Left ventricle myocardium inferior (tissue), 1 donor: ENCODE results near the gene CABCOCO1. TPM values are rescaled to one million over a fixed set of nuclear protein-coding genes. Genes with fewer than 3 reads are reported as not detected.

Source experiments
- DNase-seq: peaks from one replicate; pipeline ENCODE4 v3.0.0-alpha.2; 2020
- H3K27ac ChIP-seq: fragments of 200-600 bp; replicated peaks from 2 replicates; pipeline ENCODE4 v1.8.0; 2021
- H3K27me3 ChIP-seq: fragments of 200-600 bp; 2 replicates; pipeline ENCODE4 v1.8.0; 2021; ENCODE audit warnings: low read depth
- H3K36me3 ChIP-seq: fragments of 200-600 bp; 2 replicates; pipeline ENCODE4 v1.8.0; 2021
- H3K4me1 ChIP-seq: fragments of 200-600 bp; 2 replicates; pipeline ENCODE4 v1.8.0; 2021
- H3K4me3 ChIP-seq: fragments of 200-600 bp; 2 replicates; pipeline ENCODE4 v1.8.0; 2021; ENCODE audit warnings: mild to moderate bottlenecking, moderate library complexity
- H3K9me3 ChIP-seq: fragments of 200-600 bp; replicated peaks from 2 replicates; pipeline ENCODE4 v1.8.0; 2021
- intact Hi-C: fragments of 100-400 bp; cut with micrococcal nuclease; formaldehyde crosslinking; loops from one replicate; pipeline ENCODE4 v1.11.0; 2022
- total RNA-seq: library from RNA; stranded (reverse); fragmentation: NEBNext Ultra II Directional; extraction: Animal tissue kit (Norgen Biotek cat#: 25700); gene quantifications from one replicate; pipeline ENCODE4 v1.2.1, GENCODE V29; 2021
- TF ChIP-seq, protein P1 (sequence below): fragments of 200-600 bp; IDR thresholded peaks from 2 replicates; pipeline ENCODE4 v1.8.0; 2021; ENCODE audit warnings: antibody characterized with exemption, mild to moderate bottlenecking, borderline replicate concordance
- donor health status: DM: no; HTN: yes; CAD: no; lungs with severe emphysema.

Gene CABCOCO1
- total RNA-seq, 1 donor from 2014 or later = not detected

DNA sequence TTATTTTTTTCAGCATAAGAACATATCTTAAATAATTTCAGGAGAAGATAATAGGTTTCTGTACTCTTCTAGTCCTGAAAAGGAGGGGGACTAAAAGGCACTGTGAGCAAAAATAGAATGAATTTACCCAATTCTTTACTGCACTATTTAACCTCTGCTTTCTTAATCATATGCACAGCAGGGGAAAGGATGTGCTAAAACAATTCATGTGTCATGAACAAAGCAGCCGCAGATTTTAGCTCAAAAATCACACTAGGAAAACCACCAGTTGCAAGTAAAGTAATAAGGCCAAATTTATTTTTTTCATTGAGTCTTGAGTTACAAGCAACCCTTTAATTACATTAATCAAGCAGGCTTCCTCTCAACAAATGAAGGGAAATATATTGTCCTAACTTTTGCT is 80.1 kb downstream of the CABCOCO1 start:
- no peak for DNase-seq
- H3K36me3 ChIP-seq = no peaks in the 10 kb centered on the region
- H3K27ac ChIP-seq = no peak overlapping the region
- intact Hi-C loops = no loop called here
- TF ChIP-seq, protein P1, sequence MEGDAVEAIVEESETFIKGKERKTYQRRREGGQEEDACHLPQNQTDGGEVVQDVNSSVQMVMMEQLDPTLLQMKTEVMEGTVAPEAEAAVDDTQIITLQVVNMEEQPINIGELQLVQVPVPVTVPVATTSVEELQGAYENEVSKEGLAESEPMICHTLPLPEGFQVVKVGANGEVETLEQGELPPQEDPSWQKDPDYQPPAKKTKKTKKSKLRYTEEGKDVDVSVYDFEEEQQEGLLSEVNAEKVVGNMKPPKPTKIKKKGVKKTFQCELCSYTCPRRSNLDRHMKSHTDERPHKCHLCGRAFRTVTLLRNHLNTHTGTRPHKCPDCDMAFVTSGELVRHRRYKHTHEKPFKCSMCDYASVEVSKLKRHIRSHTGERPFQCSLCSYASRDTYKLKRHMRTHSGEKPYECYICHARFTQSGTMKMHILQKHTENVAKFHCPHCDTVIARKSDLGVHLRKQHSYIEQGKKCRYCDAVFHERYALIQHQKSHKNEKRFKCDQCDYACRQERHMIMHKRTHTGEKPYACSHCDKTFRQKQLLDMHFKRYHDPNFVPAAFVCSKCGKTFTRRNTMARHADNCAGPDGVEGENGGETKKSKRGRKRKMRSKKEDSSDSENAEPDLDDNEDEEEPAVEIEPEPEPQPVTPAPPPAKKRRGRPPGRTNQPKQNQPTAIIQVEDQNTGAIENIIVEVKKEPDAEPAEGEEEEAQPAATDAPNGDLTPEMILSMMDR = no peak
- H3K27me3 ChIP-seq = no peaks in the 10 kb centered on the region
- H3K9me3 ChIP-seq = peaks cover 5% of the 10 kb centered on the region
- no peaks in the 10 kb centered on the region for H3K4me1 ChIP-seq
- no peak overlapping the region for H3K4me3 ChIP-seq

DNA sequence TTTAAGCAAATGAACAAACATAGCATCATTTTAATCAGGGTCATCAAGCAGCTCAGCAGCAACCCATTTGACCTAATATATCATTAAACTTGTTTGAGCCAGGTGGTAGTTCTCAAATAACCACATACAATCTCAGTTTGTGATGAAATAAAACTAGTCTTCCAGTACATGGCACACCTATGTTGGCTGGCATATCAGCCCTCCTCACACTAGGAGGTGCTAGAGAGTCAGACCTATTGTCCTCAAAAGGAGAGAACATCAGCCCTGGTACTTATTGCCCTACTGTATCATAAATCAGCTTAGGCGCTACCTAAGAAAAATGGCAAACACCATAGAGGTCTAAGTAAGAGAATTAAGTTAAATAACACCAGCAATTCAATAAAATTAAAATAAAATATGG is 81.7 kb downstream of the CABCOCO1 start:
- H3K9me3 ChIP-seq = peaks cover 5% of the 10 kb centered on the region
- H3K36me3 ChIP-seq = no peaks in the 10 kb centered on the region
- no peak for DNase-seq
- intact Hi-C loops = no loop called here
- TF ChIP-seq, protein P1 = no peak
- H3K4me1 ChIP-seq = no peaks in the 10 kb centered on the region
- H3K4me3 ChIP-seq = no peak overlapping the region
- H3K27me3 ChIP-seq = no peaks in the 10 kb centered on the region
- no peak overlapping the region for H3K27ac ChIP-seq

DNA sequence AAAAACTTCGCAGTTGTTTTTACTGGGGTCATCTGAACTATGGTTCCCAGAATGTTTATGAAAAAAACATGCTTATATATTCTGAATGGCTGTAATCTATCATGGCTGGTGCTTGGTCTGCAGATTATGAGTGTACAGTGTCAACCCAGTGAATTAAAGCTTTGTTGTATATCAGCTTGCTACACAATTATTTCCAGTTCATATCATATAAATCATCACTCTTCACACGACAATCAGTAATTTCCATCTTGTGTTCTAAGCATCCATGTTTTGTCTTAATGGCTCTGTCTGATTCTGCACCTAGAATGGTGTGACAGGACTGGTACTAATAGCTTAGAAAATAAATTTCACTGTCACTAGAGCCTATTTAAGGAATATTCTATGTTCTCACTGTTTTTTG is 83.6 kb downstream of the CABCOCO1 start:
- peaks cover 5% of the 10 kb centered on the region for H3K9me3 ChIP-seq
- intact Hi-C loops = no loop called here
- no peaks in the 10 kb centered on the region for H3K27me3 ChIP-seq
- TF ChIP-seq, protein P1 = no peak
- H3K4me3 ChIP-seq = no peak overlapping the region
- H3K4me1 ChIP-seq = peaks cover 4% of the 10 kb centered on the region
- no peak overlapping the region for H3K27ac ChIP-seq
- DNase-seq = no peak
- H3K36me3 ChIP-seq = no peaks in the 10 kb centered on the region

DNA sequence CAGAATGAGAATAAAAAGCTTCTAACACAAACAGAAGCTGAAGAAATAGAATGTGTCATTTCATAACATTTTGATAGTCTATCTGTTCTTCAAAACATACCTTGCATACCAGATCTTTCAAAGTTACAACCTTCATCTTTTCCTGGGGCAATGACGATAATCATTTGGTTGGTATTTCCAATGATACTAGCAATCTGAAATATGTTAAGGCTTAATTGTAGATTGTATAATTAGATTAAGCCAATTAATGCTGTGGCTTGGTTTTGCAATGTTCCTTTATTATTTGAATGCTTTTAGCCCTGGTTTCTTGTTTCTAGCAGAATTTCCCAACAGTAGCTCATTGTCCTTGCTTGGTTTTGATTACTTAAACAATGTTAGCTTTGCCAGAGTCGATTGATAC is 84.6 kb downstream of the CABCOCO1 start:
- no peaks in the 10 kb centered on the region for H3K27me3 ChIP-seq
- DNase-seq = no peak
- no peaks in the 10 kb centered on the region for H3K36me3 ChIP-seq
- TF ChIP-seq, protein P1 = no peak
- no peak overlapping the region for H3K4me3 ChIP-seq
- H3K9me3 ChIP-seq = peaks cover 5% of the 10 kb centered on the region
- H3K4me1 ChIP-seq = peaks cover 4% of the 10 kb centered on the region
- intact Hi-C loops = no loop called here
- no peak overlapping the region for H3K27ac ChIP-seq

DNA sequence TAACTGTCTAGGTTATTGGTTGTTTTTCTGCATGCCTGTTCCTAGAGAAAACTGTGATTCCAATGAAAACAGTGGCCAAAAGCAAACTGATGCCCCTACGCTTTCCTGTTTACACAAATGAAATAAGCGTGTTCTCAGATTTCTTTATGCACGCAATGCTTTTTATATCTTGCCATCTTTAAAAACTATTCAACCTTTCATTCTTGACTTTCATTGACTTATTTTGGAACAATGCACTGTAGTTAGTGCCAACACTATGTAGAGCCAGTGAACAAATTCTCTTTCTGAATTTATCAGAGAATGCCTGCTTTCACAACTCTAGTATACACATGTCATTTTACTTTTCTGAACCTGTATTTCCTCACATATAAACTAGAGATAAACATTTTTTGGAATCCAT is 86.6 kb downstream of the CABCOCO1 start:
- Histone ChIP-seq H3K9me3 (peaks cover 3% of the 10 kb centered on the region), H3K36me3 (no peaks in the 10 kb centered on the region), H3K27me3 (no peaks in the 10 kb centered on the region), H3K4me3 (no peak overlapping the region), H3K4me1 (peaks cover 4% of the 10 kb centered on the region), H3K27ac (no peak overlapping the region)
- TF ChIP-seq, protein P1 = no peak
- no peak for DNase-seq
- intact Hi-C loops = no loop called here

DNA sequence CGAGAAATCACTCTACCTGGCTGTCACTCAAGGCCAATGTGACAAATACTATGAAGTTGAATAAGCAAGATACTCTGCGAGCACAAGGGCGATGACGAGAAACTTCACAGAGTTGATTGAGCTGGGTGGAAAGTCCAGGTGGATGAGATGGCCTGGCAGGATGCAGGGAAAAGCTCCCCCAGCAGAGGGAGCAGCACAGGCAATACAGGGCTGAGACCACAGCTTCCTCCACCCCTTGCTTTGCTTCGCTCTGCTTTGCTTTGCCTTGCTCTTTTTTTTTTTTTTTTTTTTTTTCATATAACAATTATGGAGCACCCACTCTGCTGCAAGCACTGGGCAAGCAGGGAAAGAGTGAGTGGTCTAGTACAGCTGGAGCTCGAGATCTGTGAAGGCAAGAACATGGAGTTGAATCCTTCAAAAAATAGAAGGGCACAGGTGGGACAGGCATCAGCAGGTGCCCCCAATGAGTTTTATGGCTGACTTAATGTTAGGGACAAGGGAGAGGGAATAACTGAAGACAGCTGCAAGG is 88.3 kb downstream of the CABCOCO1 start:
- Histone ChIP-seq H3K27me3 (no peaks in the 10 kb centered on the region), H3K27ac (no peak overlapping the region), H3K4me1 (peaks cover 4% of the 10 kb centered on the region), H3K36me3 (no peaks in the 10 kb centered on the region), H3K9me3 (no peaks in the 10 kb centered on the region), H3K4me3 (no peak overlapping the region)
- intact Hi-C loops = no loop called here
- TF ChIP-seq, protein P1 = peak; percentile 80
- peak; percentile 27 for DNase-seq
